AG09319 (cell line): ENCODE results near the gene REELD1.

Experiments
- DNase-seq: peaks from one replicate; pipeline ENCODE4 v3.0.0-alpha.2; 2010; ENCODE audit warnings: low read depth; ENCODE audit errors: extremely low read depth
- CTCF ChIP-seq: IDR thresholded peaks from 2 replicates; pipeline ENCODE4 v1.5.1; 2011; ENCODE audit warnings: low read depth, mild to moderate bottlenecking, inconsistent platforms, low read length, moderate library complexity

REELD1 gene

DNA sequence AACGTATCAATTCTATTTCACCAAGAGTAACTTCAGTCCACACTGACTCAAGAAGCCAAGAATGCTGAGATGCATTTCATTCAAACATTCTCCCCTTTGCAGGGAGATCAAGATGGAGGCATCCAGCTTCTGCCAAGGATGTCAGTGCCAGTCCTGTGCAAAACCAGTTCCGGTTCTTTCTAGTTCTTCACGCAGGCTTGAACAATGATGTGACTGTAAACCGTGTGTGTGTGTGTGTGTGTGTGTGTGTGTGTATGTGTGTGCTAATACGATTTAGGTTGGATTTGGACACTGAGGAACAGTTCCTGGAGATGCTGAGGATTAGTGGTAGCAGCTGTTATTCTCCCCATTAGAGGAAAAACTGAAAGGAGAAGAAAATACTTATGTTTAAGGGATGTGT, at the start of gene REELD1:
Gene REELD1, plus strand, starts transcription at position 301 of the 400 bp plus-strand sequence. CDS start 2,415 bp downstream, outside the sequence.
- no peak for TF ChIP-seq CTCF
- DNase-seq = no peak

GRCh38 chr4:146165221-146165620, 49.1 kb upstream of the REELD1 start:
- no peak for DNase-seq
- TF ChIP-seq CTCF = no peak

DNA sequence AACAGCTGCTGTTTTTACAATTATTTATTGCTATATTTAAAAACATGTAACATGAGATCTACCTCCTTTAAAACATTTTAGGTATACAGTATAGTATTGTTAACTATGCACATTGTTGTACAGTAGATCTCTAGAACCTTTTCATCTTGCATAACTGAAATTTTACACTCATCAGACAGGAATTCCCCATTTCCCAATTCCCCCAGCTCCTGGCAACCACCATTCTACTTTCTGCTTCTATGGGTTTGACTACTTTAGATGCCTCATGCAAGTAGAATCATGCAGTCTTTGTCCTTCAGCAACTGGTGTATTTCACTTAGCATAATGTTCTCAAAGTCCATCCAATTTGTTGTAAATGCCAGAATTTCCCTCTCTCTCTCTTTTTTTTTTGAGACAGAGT, 48.5 kb upstream of the REELD1 start:
- peak; percentile 44 for DNase-seq
- TF ChIP-seq CTCF = no peak

DNA sequence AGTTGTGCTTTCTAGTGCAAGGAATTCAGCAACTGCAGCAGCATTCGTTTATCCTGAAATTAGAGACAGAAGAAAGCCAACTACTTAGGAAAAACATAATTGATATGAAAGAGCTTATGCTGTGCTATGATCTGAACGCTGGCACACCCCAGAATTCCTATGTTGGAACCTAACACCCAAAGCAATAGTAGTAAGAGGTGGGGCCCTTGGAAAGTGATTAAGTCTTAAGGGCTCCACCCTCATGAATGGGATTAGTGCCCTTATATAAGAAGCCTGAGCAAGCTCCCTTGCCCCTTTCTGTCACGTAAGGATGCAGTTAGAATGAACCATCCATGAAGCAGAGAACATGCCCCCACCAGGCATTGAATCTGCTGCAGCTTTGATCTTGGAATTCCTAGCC, 44.2 kb upstream of the REELD1 start:
- no peak for TF ChIP-seq CTCF
- no peak for DNase-seq

DNA sequence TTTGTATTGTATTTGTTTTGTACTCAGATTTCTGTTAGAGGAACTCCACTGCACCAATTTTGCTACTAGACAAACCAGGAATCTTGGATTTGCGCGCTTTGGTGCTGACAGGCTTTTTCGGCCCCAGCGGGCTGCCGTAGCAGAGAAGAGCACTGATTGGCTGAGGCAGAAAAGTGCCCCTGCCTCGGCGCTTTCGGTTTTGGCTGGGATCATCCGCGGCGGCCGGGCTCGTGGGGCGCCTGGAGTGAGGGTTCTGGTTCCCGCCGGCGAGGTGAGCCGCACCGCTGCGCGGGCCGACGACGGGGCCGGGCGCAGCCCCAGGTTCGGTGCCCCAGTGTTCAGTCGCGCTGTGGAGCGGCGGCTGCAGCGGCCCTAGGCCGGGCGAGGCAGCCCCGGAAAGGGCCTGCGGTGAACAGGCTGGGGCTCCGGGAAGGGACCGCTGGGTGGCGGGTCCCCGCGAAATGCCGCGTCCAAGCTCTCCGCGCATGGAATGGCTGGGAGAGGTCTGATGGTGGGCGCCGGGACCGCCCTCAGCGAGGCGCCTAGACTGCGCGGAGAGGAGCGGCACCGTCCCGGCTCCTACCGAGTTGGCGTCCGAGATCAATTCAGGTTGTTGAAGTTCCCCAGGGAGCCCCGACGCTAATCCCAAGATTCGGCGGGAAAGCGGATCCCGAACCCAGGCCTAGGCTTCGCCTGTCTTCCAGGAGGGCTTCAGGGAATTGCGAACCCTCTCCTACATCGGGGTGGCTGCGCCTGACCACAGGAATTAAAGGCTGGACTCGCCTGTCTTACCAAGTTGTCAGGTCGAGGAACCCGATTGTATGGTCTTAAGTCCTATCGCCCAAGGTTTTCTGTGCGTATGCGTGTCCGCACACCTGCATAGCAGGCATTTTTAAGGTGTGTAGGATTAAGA, 38.5 kb upstream of the REELD1 start, which contains the start of gene LSM6:
Gene LSM6, plus strand, starts transcription at position 178 of the 913 bp plus-strand sequence. CDS start 7,204 bp downstream, outside the sequence.
- TF ChIP-seq CTCF = no peak
- peak; percentile 61 for DNase-seq

GRCh38 chr4:146176891-146177290, 37.4 kb upstream of the REELD1 start:
- TF ChIP-seq CTCF = no peak
- DNase-seq = no peak

DNA sequence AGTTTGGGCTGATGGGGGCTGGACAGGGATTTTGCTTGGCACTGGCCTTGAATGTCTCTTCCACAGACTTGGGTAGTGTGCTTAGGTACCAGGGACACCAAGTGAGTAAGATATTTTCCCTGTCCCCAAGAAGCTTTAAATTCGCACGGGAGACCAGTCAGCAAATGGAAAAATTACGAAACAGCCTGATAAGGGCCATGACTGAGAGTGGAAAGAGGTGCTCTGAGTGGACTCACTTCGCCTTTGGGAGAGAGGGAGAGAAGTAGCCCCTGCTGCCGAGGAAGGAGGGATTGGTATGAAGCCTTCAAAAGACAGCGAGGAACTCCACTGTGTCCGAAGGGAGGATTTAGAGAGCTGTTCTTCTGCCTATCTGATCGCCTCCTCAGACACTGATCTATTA, 36.2 kb upstream of the REELD1 start:
- TF ChIP-seq CTCF = no peak

More for the DNA sequence above, 36.2 kb upstream of the REELD1 start:
- no peak for DNase-seq
